Measurements from ENCODE around the gene KIAA1328.

- TF ChIP-seq POLR2A (IDR thresholded peaks at IDR 0.05; ENCODE audit: low read length) (peak; percentile 52), GATA1 (IDR thresholded peaks at IDR 0.05; ENCODE audit: low read depth, low read length) (no peak)
Observed at GRCh38 chr18:36813824-36814223, 15.1 kb upstream of the KIAA1328 start.

Measured in erythroblast (primary cell).